Measurements from ENCODE around the gene KLK12.

KLK12 gene

GRCh38 chr19:50979758-50980157 lies 55.0 kb downstream of the KLK12 start:
- no peak for DNase-seq
